ENCODE data around the gene CLCN7. TPM values are rescaled to one million over a fixed set of nuclear protein-coding genes. Genes with fewer than 3 reads are reported as not detected.

The CLCN7 gene
- total RNA-seq, 1 donor from 2014 or later, result 49.8 TPM

GRCh38 chr16:1496464-1496863 is 21.6 kb upstream of the CLCN7 start:
- Histone ChIP-seq H3K9me3 (no peaks in the 10 kb centered on the region), H3K27me3 (no peaks in the 10 kb centered on the region), H3K36me3 (peaks cover 0 to 55% of the 10 kb centered on the region in 2 donors), H3K4me1 (peaks cover 25% of the 10 kb centered on the region), H3K4me3 (no peak overlapping the region), H3K27ac (no peak overlapping the region)
- TF ChIP-seq, protein P1, sequence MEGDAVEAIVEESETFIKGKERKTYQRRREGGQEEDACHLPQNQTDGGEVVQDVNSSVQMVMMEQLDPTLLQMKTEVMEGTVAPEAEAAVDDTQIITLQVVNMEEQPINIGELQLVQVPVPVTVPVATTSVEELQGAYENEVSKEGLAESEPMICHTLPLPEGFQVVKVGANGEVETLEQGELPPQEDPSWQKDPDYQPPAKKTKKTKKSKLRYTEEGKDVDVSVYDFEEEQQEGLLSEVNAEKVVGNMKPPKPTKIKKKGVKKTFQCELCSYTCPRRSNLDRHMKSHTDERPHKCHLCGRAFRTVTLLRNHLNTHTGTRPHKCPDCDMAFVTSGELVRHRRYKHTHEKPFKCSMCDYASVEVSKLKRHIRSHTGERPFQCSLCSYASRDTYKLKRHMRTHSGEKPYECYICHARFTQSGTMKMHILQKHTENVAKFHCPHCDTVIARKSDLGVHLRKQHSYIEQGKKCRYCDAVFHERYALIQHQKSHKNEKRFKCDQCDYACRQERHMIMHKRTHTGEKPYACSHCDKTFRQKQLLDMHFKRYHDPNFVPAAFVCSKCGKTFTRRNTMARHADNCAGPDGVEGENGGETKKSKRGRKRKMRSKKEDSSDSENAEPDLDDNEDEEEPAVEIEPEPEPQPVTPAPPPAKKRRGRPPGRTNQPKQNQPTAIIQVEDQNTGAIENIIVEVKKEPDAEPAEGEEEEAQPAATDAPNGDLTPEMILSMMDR (IDR thresholded peaks at IDR 0.05), result no peak
- TF ChIP-seq POLR2AphosphoS5 (IDR thresholded peaks at IDR 0.05; ENCODE audit: insufficient read depth in 1 of 2, low read depth in 1 of 2) (no peak), POLR2A (IDR thresholded peaks at IDR 0.05) (no peak)
- intact Hi-C loops (cut with DNase I), result loop anchor here (10.0 kb wide), 2 partner anchors 48 to 118 kb away; partner anchors contain the start of genes CRAMP1 and IFT140
- DNase-seq (ENCODE audit: extremely low spot score in 2 of 2), result no peak

DNA sequence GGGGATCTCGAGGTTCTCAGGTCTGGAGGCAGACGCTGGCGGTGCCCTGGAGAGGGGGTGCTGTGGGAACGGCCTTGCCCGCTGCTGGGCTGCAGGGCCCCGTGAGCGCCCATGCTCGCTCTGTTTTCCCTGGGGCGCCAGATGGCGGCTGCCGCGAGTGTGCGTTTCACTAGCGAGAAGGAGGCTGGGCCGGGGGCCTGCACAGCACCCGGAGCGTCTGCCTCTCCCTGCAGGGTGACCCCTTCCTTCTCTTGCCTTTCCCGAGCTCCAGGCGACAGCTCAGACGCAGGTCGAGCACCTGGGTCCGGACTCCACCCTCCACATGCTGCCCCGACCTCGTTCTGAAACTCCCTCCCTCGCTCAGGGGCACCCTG is 21.0 kb upstream of the CLCN7 start:
- no peak overlapping the region for H3K27ac ChIP-seq
- H3K36me3 ChIP-seq, result peaks cover 0 to 49% of the 10 kb centered on the region in 2 donors
- no peak for DNase-seq (ENCODE audit: extremely low spot score in 2 of 2)
- intact Hi-C loops (cut with DNase I), result loop anchor here (10.0 kb wide), 2 partner anchors 49 to 119 kb away; partner anchors contain the start of genes CRAMP1 and IFT140
- H3K9me3 ChIP-seq, result no peaks in the 10 kb centered on the region
- H3K4me1 ChIP-seq, result peaks cover 25% of the 10 kb centered on the region
- H3K4me3 ChIP-seq, result no peak overlapping the region
- TF ChIP-seq POLR2A (IDR thresholded peaks at IDR 0.05) (no peak), POLR2AphosphoS5 (IDR thresholded peaks at IDR 0.05; ENCODE audit: insufficient read depth in 1 of 2, low read depth in 1 of 2) (no peak)
- TF ChIP-seq, protein P1 (IDR thresholded peaks at IDR 0.05), result no peak
- no peaks in the 10 kb centered on the region for H3K27me3 ChIP-seq

DNA sequence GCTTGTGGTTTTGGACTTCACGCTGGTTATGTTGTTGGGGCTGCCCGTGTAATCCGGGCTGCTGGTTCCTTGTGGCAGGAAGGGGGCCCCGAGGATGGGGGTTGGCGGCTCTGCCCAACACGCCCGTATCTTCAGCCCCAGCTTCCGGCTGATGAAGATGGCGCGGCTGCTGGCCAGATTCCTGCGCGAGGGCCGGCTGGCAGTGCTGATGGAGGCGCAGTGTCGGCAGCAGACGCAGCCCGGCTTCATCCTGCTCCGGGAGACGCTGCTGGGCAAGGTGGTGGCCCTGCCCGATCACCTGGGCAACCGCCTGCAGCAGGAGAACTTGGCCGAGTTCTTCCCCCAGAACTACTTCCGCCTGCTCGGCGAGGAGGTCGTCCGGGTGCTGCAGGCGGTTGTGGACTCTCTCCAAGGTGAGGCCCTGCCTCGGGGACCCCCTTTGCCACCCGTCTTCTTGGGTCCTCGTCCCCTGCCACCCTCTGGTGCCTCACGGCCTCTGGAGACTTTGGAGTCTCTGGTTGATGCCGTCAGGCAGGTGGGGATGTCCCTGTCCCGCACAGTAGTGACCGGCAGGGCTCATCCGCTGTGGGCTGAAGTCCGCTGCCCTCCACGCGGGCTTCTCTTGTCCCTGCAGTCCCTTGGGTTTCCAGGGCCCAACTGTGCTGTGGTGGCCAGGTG is 20.5 kb upstream of the CLCN7 start:
- intact Hi-C loops (cut with DNase I), result loop anchor here (10.0 kb wide), 2 partner anchors 49 to 119 kb away; partner anchors contain the start of genes CRAMP1 and IFT140
- no peak for TF ChIP-seq POLR2A (IDR thresholded peaks at IDR 0.05)
- TF ChIP-seq, protein P1 (IDR thresholded peaks at IDR 0.05), result no peak
- no peak for TF ChIP-seq POLR2AphosphoS5 (IDR thresholded peaks at IDR 0.05; ENCODE audit: insufficient read depth in 1 of 2, low read depth in 1 of 2)
- no peak for DNase-seq (ENCODE audit: extremely low spot score in 2 of 2)
- Histone ChIP-seq H3K27me3 (no peaks in the 10 kb centered on the region), H3K4me1 (peaks cover 25% of the 10 kb centered on the region), H3K4me3 (no peak overlapping the region), H3K9me3 (no peaks in the 10 kb centered on the region), H3K27ac (no peak overlapping the region), H3K36me3 (peaks cover 0 to 44% of the 10 kb centered on the region in 2 donors)

DNA sequence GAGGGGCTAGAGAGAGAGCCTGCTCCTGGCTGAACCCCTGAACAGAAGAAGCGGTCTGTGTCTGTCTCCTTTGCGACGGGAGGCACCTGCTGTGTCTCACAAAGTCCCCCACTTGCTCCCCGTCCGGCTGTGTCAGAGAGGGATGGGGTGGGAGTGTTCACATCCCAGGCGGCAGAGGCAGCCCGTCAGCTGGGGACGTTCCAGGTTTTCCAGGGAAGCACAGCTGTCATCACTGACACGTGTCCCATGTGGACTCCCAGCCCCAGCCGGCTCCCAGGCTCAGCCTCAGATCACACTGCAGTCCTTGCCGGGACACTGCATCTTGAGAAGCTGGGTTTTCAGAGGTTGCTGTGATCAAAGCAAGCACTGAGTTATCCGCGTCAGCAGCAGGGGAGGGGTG is 19.9 kb upstream of the CLCN7 start:
- no peak for DNase-seq (ENCODE audit: extremely low spot score in 2 of 2)
- intact Hi-C loops (cut with DNase I), result loop anchor here (10.0 kb wide), 2 partner anchors 50 to 120 kb away; partner anchors contain the start of genes CRAMP1 and IFT140
- no peak for TF ChIP-seq POLR2A (IDR thresholded peaks at IDR 0.05)
- TF ChIP-seq, protein P1 (IDR thresholded peaks at IDR 0.05), result no peak
- no peak for TF ChIP-seq POLR2AphosphoS5 (IDR thresholded peaks at IDR 0.05; ENCODE audit: insufficient read depth in 1 of 2, low read depth in 1 of 2)
- H3K4me1 ChIP-seq, result peaks cover 25% of the 10 kb centered on the region
- H3K27me3 ChIP-seq, result no peaks in the 10 kb centered on the region
- H3K36me3 ChIP-seq, result peaks cover 0 to 38% of the 10 kb centered on the region in 2 donors
- H3K9me3 ChIP-seq, result no peaks in the 10 kb centered on the region
- H3K4me3 ChIP-seq, result peak overlapping the region; percentile 66 to 93
- H3K27ac ChIP-seq, result no peak overlapping the region

GRCh38 chr16:1494129-1494640 is 19.4 kb upstream of the CLCN7 start:
- Histone ChIP-seq H3K27ac (peak overlapping the region; percentile 42), H3K4me3 (peak overlapping the region; percentile 66 to 93), H3K36me3 (peaks cover 0 to 32% of the 10 kb centered on the region in 2 donors), H3K4me1 (peaks cover 25% of the 10 kb centered on the region), H3K9me3 (no peaks in the 10 kb centered on the region), H3K27me3 (no peaks in the 10 kb centered on the region)
- intact Hi-C loops (cut with DNase I), result loop anchor here (10.0 kb wide), 2 partner anchors 51 to 121 kb away; partner anchors contain the start of genes CRAMP1 and IFT140
- DNase-seq (ENCODE audit: extremely low spot score in 2 of 2), result no peak
- TF ChIP-seq, protein P1 (IDR thresholded peaks at IDR 0.05), result peak in 2 of 3 experiments; percentile 17 to 25
- no peak for TF ChIP-seq POLR2AphosphoS5 (IDR thresholded peaks at IDR 0.05; ENCODE audit: insufficient read depth in 1 of 2, low read depth in 1 of 2)
